A673 (cell line): ENCODE measurements around the gene TMEM179. TPM values are rescaled to one million over a fixed set of nuclear protein-coding genes. Genes with fewer than 3 reads are reported as not detected.

Experiments used
- BruUV-seq: library from RNA; stranded (reverse); fragments of 400-500 nt; replicated peaks from 2 replicates; lab custom pipeline; 2021; lab: Mats Ljungman, UMichigan
- CTCF ChIA-PET: fragments of 300-600 bp; sonication (Branson Sonifier 250); formaldehyde crosslinking; loops from one replicate; lab custom pipeline; 2022; ENCODE audit warnings: antibody characterized with exemption; lab: Charles Lee
- POLR2A ChIA-PET: fragments of 300-600 bp; sonication (Branson Sonifier 250); formaldehyde crosslinking; loops from one replicate; lab custom pipeline; 2022; ENCODE audit warnings: antibody characterized with exemption; ENCODE audit not compliant: low non-redundant PET; lab: Charles Lee
- DNase-seq: peaks from one replicate; pipeline ENCODE4 v3.0.0-alpha.2; 2015; ENCODE audit warnings: low spot score
- H3K27ac ChIP-seq: fragments of 200-600 bp; sonication (generic); 2 replicates; pipeline ENCODE4 v1.5.1; 2016; ENCODE audit warnings: mixed run types, low read depth, mild to moderate bottlenecking, mixed read lengths, antibody characterized with exemption, low read length; ENCODE audit not compliant: poor library complexity, severe bottlenecking
- H3K27me3 ChIP-seq: fragments of 200-600 bp; sonication (generic); replicated peaks from 2 replicates; pipeline ENCODE4 v1.6.1; 2017; ENCODE audit warnings: mixed run types, low read depth, mild to moderate bottlenecking, mixed read lengths, antibody characterized with exemption, low read length; ENCODE audit not compliant: insufficient read depth, poor library complexity
- H3K36me3 ChIP-seq: fragments of 200-600 bp; sonication (generic); 2 replicates; pipeline ENCODE4 v1.6.1; 2016; ENCODE audit warnings: mixed run types, mild to moderate bottlenecking, mixed read lengths, antibody characterized with exemption, low read length; ENCODE audit not compliant: insufficient read depth, poor library complexity, severe bottlenecking
- H3K4me1 ChIP-seq: fragments of 200-600 bp; sonication (generic); 2 replicates; pipeline ENCODE4 v1.6.1; 2017; ENCODE audit warnings: mixed run types, mild to moderate bottlenecking, mixed read lengths, antibody characterized with exemption, low read length; ENCODE audit not compliant: insufficient read depth, poor library complexity, severe bottlenecking
- H3K4me3 ChIP-seq: fragments of 200-600 bp; sonication (generic); 2 replicates; pipeline ENCODE4 v1.5.1; 2016; ENCODE audit warnings: low read depth, mixed run types, mild to moderate bottlenecking, mixed read lengths, low read length; ENCODE audit not compliant: poor library complexity, severe bottlenecking
- H3K9me3 ChIP-seq: fragments of 200-600 bp; sonication (generic); 2 replicates; pipeline ENCODE4 v1.6.1; 2016; ENCODE audit warnings: mixed run types, low read depth, mild to moderate bottlenecking, mixed read lengths, antibody characterized with exemption, low read length; ENCODE audit not compliant: poor library complexity, severe bottlenecking
- EZH2 ChIP-seq: fragments of 200-600 bp; sonication (generic); IDR thresholded peaks from 2 replicates; pipeline ENCODE4 v1.6.1; 2017; ENCODE audit warnings: borderline replicate concordance, low read depth, mild to moderate bottlenecking, mixed read lengths, antibody characterized with exemption, low read length; ENCODE audit not compliant: poor library complexity, severe bottlenecking
- intact Hi-C: fragments of 100-400 bp; cut with micrococcal nuclease; formaldehyde crosslinking; loops from one replicate; pipeline ENCODE4 v1.10.0; 2022; ENCODE audit not compliant: unreplicated experiment
- total RNA-seq: library from RNA; stranded (reverse); gene quantifications from 2 replicates; pipeline ENCODE4 v1.2.3, GENCODE V29; 2021
- TF ChIP-seq, protein P1 (sequence below): fragments of 300-800, 200-600 bp; sonication (generic); conservative IDR thresholded peaks from 2 replicates; pipeline ENCODE4 v1.5.1; 2017; ENCODE audit warnings: low read depth, mild to moderate bottlenecking, antibody characterized with exemption, low read length, moderate library complexity, mixed read lengths

The TMEM179 gene
- total RNA-seq, 1 experiment from 2014 or later = 0.58 TPM

DNA sequence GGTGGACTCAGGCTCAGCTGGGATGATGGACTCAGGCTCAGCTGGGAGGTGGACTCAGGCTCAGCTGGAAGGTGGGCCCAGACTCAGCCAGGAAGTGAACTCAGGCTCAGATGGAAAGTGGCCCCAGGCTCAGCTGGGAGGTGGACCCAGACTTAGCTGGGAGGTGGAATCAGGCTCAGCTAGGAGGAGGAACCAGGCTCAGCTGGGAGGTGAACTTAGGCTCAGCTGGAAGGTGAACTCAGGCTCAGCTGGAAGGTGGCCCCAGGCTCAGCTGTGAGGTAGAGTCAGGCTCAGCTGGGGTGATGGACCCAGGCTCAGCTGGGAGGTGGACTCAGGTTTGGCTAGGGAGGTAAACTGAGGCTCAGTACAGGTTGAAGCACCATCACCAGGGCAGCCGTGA lies 46.8 kb downstream of the TMEM179 start:
- Histone ChIP-seq H3K27ac (no peak overlapping the region), H3K4me1 (no peaks in the 10 kb centered on the region), H3K36me3 (no peaks in the 10 kb centered on the region), H3K4me3 (no peak overlapping the region), H3K9me3 (no peaks in the 10 kb centered on the region), H3K27me3 (no peaks in the 10 kb centered on the region)
- POLR2A ChIA-PET = no interaction called here
- BruUV-seq = no TSS peak
- intact Hi-C loops = no loop called here
- no peak for TF ChIP-seq EZH2
- TF ChIP-seq, protein P1, sequence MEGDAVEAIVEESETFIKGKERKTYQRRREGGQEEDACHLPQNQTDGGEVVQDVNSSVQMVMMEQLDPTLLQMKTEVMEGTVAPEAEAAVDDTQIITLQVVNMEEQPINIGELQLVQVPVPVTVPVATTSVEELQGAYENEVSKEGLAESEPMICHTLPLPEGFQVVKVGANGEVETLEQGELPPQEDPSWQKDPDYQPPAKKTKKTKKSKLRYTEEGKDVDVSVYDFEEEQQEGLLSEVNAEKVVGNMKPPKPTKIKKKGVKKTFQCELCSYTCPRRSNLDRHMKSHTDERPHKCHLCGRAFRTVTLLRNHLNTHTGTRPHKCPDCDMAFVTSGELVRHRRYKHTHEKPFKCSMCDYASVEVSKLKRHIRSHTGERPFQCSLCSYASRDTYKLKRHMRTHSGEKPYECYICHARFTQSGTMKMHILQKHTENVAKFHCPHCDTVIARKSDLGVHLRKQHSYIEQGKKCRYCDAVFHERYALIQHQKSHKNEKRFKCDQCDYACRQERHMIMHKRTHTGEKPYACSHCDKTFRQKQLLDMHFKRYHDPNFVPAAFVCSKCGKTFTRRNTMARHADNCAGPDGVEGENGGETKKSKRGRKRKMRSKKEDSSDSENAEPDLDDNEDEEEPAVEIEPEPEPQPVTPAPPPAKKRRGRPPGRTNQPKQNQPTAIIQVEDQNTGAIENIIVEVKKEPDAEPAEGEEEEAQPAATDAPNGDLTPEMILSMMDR = no peak
- DNase-seq = no peak
- CTCF ChIA-PET = no interaction called here

DNA sequence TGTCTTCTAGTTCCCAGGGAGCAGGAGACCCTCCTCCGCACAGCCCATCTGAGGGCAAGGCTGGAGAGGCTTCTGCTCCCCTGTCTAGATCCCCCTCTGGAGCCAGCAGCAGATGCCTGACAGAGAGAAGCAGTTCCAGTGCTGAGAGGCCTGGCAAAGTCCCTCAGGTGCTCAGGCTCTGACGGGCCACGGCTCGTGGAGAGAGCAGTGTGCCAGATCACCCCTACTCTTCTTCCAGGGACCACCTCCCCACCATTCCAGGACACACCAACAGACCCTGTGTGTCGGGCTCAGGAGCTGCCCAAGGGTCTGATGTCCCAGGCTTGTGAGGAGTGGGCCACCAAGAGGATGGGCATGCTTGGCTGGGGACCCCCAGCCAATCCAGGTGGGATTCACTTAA lies 47.5 kb downstream of the TMEM179 start:
- ChIA-PET CTCF (no interaction called here), POLR2A (no interaction called here)
- intact Hi-C loops = no loop called here
- H3K36me3 ChIP-seq = no peaks in the 10 kb centered on the region
- no peak for TF ChIP-seq EZH2
- TF ChIP-seq, protein P1 = no peak
- BruUV-seq = no TSS peak
- no peaks in the 10 kb centered on the region for H3K4me1 ChIP-seq
- no peak for DNase-seq
- H3K27me3 ChIP-seq = no peaks in the 10 kb centered on the region
- no peak overlapping the region for H3K4me3 ChIP-seq
- no peaks in the 10 kb centered on the region for H3K9me3 ChIP-seq
- no peak overlapping the region for H3K27ac ChIP-seq

DNA sequence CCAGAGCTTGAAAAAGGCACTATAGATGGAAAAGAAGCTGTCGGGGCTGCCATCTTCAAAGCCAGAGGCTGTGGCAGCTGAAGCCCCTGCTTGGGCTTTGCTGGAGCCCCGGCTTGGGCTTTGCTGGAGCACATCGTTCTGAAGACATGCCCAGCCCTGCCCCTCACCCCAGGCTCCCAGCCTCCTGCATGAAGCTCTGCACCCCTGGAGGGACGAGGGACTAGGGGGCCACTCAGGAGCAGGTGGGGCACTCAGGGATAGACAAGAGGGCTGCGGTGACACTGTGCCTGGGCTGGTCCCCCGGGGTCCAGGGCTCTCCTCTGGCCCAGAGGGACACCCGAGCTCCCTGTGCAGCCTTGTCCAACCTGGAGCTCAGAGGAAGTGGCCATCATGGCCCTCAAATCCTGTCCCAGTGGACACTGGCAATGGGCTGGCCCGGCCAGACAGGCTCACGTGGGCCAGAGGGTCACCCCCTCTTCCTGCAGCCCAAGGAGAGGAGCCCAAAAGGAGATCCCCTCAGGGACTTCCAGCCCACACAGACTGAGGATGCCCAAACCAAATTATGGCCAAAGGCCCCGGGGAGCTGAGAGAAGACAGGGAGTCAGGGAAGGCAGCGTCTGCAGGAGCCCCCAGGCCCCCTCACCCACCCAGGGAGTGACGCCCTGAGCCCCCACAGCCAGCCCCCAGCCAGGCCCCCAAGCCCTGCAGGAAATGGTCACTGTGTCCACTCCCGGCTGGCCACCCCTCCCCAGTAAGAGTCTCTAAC lies 48.1 kb downstream of the TMEM179 start:
- ChIA-PET CTCF (no interaction called here), POLR2A (no interaction called here)
- Histone ChIP-seq H3K27ac (no peak overlapping the region), H3K4me3 (no peak overlapping the region), H3K27me3 (no peaks in the 10 kb centered on the region), H3K36me3 (no peaks in the 10 kb centered on the region), H3K9me3 (no peaks in the 10 kb centered on the region), H3K4me1 (no peaks in the 10 kb centered on the region)
- BruUV-seq = no TSS peak
- no peak for DNase-seq
- no peak for TF ChIP-seq EZH2
- TF ChIP-seq, protein P1 = no peak
- intact Hi-C loops = no loop called here
